ENCODE measurements around the gene KCNJ1. TPM values are rescaled to one million over a fixed set of nuclear protein-coding genes. Genes with fewer than 3 reads are reported as not detected.

KCNJ1 gene
- total and polyA plus RNA-seq, 10 of the 15 experiments (the other 5 are each of a cell fraction or from before 2014, with no cell fraction given), result not detected

GRCh38 chr11:128900468-128900867 is 33.4 kb upstream of the KCNJ1 start:
- in situ Hi-C loops (cut with MboI), result no loop called here
- ChIA-PET RAD21 (ENCODE audit: unreplicated experiment) (no interaction called here), CTCF (no interaction called here)

More at GRCh38 chr11:128900468-128900867, 33.4 kb upstream of the KCNJ1 start:
- no peaks in the 10 kb centered on the region for H3K79me2 ChIP-seq (ENCODE audit: control insufficient read depth, insufficient read depth, low read length)
- H3K9me3 ChIP-seq (replicated peaks; ENCODE audit: control insufficient read depth, insufficient read depth, low read length), result no peaks in the 10 kb centered on the region
- no peak for ATAC-seq
- no peak overlapping the region for H3K9ac ChIP-seq (ENCODE audit: control insufficient read depth, insufficient read depth, low read length)
- intact Hi-C loops (cut with micrococcal nuclease; ENCODE audit: unreplicated experiment), result no loop called here
- no peaks in the 10 kb centered on the region for H4K20me1 ChIP-seq (ENCODE audit: control insufficient read depth, insufficient read depth)
- WGBS (ENCODE audit: insufficient coverage, insufficient replicate concordance, low lambda C conversion rate, missing lambda C conversion rate), result 1% methylated on average over 4 of the region's 4 CpGs
- H2AFZ ChIP-seq (ENCODE audit: control insufficient read depth, low read depth, low read length), result no peak overlapping the region
- DNase-seq (ENCODE audit: low read depth, low spot score), result no peak
- no peak overlapping the region for H3K4me2 ChIP-seq (ENCODE audit: control insufficient read depth, insufficient read depth)
- no peaks in the 10 kb centered on the region for H3K36me3 ChIP-seq (ENCODE audit: control insufficient read depth in 2 of 2, insufficient read depth in 2 of 2, low read length in 1 of 2)
- no peak overlapping the region for H3K27ac ChIP-seq (ENCODE audit: control insufficient read depth, insufficient read depth)
- H3K27me3 ChIP-seq (replicated peaks in 1 of 2; ENCODE audit: control insufficient read depth in 2 of 2, insufficient read depth in 2 of 2, low read length in 1 of 2), result peaks cover 3% of the 10 kb centered on the region in 2 experiments; a peak in 2 of 4 replicates
- ChIA-PET SMC1A (ENCODE audit: uncharacterized antibody, unreplicated experiment) (no interaction called here), POLR2A (no interaction called here)
- TF ChIP-seq STAT3 (IDR thresholded peaks at IDR 0.05; ENCODE audit: low read depth, low read length), result no peak
- no peak for TF ChIP-seq PKNOX1 (IDR thresholded peaks at IDR 0.05)
- no peak for TF ChIP-seq ZNF384 (IDR thresholded peaks at IDR 0.05; ENCODE audit: borderline replicate concordance, low read depth, low read length)
- no peak for TF ChIP-seq CREM (IDR thresholded peaks at IDR 0.05; ENCODE audit: low read depth)
- TF ChIP-seq MYC (IDR thresholded peaks at IDR 0.05; ENCODE audit: insufficient read depth, insufficient read length, insufficient replicate concordance, low read length, severe bottlenecking), result no peak
- TF ChIP-seq CBX3 (IDR thresholded peaks at IDR 0.05; ENCODE audit: borderline replicate concordance, low read depth), result no peak
- TF ChIP-seq DPF2 (IDR thresholded peaks at IDR 0.05), result no peak
- TF ChIP-seq ELK1 (IDR thresholded peaks at IDR 0.05; ENCODE audit: low read depth, low read length), result no peak
- TF ChIP-seq PBX3 (IDR thresholded peaks at IDR 0.05; ENCODE audit: insufficient replicate concordance, low read depth, low read length), result no peak
- no peak for FAIRE-seq
- no TSS peak for BruUV-seq (replicated peaks)
- H3K4me3 ChIP-seq, result no peak overlapping the region
- no peaks in the 10 kb centered on the region for H3K4me1 ChIP-seq (ENCODE audit: control insufficient read depth, insufficient read depth, low read length)

Measured in GM12878 (cell line).